GM20000 (cell line): ENCODE results near the gene PNMA8A.
A peak's percentile ranks its signal among the peaks of the same experiment; 100 is the strongest.

ENCODE experiments used
- DNase-seq: peaks from one replicate; pipeline ENCODE4 v3.0.0; 2012; ENCODE audit warnings: low spot score
- TF ChIP-seq, protein P1 (sequence below): IDR thresholded peaks from 2 replicates; pipeline ENCODE4 v1.5.1; 2012; ENCODE audit warnings: mild to moderate bottlenecking, control low read depth; ENCODE audit errors: extremely low read depth, missing control alignments

PNMA8A gene

DNA sequence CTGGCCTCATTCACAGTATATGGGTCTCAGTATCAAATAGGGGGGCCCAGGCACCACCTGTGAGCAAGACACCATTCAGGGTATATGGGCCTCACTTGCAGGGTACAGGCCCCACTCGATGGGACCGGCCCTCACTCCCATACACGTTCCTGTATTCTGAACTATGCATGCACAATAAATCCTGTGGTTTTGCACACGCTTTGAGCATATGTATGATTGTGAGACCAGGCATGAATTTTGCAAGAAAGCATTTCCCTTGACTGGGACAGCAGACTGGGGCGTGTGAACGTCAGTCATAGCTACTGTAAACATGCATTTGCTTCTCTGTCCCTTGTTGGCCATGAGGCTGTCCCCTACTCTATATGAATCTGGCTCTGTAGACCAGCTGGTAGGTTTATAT is 24.9 kb upstream of the PNMA8A start:
- DNase-seq, result no peak
- TF ChIP-seq, protein P1, sequence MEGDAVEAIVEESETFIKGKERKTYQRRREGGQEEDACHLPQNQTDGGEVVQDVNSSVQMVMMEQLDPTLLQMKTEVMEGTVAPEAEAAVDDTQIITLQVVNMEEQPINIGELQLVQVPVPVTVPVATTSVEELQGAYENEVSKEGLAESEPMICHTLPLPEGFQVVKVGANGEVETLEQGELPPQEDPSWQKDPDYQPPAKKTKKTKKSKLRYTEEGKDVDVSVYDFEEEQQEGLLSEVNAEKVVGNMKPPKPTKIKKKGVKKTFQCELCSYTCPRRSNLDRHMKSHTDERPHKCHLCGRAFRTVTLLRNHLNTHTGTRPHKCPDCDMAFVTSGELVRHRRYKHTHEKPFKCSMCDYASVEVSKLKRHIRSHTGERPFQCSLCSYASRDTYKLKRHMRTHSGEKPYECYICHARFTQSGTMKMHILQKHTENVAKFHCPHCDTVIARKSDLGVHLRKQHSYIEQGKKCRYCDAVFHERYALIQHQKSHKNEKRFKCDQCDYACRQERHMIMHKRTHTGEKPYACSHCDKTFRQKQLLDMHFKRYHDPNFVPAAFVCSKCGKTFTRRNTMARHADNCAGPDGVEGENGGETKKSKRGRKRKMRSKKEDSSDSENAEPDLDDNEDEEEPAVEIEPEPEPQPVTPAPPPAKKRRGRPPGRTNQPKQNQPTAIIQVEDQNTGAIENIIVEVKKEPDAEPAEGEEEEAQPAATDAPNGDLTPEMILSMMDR, result no peak

GRCh38 chr19:46495786-46496099 is 24.4 kb upstream of the PNMA8A start, which contains the start of gene PNMA8B:
Gene PNMA8B (minus strand): TSS chr19:46495867. CDS start chr19:46495465, 402 bp downstream.
- DNase-seq, result peak; percentile 52
- TF ChIP-seq, protein P1, result no peak

DNA sequence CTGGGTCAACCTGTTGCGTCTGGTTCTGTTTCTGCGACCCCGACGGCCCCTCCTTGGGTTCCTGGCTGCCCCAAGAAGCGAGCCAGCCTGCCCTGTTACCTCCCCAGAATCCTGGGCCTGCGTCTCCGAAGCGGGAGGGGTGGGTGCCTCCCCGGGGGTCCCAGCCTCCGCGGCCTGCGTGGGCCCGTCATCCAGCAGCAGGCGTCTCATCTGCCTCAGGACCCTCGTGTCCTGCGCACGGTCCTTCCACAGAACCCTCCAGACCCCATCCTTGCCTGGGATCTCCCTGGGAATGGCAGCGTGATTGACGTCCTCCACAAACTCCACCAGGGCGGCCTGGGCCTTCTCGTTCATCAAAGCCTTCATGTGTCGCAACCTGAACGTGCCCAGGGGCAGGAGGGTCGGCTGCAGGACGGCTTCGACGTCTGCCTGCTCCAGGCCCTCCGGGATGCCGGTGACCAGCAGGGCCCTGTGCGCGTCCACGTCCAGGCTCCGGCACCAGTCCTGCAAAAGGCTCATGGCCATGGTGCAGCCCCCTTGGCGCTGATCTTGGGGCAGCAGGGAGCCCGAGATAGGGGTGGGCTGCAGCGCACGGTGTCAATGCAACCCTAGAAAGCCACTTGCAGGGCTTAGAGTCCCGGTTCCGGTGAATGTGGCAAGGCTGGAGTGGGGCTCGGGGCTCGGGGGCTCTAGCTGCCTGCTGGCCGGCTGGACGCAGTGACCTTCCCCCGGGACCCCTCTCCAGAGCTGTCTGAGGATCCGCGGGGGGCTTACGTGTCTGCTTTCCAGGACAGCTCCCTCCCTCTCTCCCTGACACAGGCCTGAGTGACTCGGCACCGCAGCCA is 23.8 kb upstream of the PNMA8A start:
- no peak for DNase-seq
- TF ChIP-seq, protein P1, result no peak

DNA sequence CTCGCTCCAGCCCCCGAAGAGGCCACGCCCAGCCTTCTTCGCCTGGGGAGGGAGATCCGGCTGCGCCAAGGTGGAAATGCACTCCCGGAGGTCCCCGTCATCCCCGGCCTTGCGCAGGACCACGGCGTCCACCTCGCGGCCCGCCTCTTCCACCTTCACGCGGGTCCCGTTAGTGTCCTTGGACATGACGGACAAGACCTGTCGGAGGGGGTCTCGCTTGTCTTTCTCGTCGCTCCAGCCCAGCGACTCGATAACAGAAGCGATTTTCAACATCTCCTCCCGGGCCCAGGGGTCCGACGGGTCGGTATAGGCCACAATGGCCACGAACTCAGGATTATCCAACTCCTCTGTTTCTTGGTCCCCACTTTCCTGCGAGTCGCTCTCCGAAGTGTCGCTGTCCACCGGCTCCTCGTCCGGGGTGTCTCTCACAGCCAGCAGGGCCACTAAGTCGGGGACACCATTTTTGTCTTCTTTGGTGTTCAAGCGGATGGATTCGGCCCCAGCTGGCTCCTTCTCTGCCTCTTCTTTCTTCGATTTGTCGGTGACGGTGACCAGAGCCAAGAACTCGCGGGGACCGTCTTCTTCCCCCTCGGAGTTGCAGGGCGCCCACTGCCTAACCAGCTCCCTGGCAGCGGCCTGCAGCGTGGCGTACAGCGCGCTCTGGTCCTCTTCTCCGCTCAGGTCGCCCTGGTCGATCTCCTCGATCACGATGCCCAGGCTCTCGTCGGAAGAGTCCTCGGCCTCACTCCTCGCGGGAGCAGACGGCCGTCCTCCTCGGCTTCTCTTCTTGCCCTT is 23.0 kb upstream of the PNMA8A start:
- DNase-seq, result peak; percentile 39
- TF ChIP-seq, protein P1, result no peak

DNA sequence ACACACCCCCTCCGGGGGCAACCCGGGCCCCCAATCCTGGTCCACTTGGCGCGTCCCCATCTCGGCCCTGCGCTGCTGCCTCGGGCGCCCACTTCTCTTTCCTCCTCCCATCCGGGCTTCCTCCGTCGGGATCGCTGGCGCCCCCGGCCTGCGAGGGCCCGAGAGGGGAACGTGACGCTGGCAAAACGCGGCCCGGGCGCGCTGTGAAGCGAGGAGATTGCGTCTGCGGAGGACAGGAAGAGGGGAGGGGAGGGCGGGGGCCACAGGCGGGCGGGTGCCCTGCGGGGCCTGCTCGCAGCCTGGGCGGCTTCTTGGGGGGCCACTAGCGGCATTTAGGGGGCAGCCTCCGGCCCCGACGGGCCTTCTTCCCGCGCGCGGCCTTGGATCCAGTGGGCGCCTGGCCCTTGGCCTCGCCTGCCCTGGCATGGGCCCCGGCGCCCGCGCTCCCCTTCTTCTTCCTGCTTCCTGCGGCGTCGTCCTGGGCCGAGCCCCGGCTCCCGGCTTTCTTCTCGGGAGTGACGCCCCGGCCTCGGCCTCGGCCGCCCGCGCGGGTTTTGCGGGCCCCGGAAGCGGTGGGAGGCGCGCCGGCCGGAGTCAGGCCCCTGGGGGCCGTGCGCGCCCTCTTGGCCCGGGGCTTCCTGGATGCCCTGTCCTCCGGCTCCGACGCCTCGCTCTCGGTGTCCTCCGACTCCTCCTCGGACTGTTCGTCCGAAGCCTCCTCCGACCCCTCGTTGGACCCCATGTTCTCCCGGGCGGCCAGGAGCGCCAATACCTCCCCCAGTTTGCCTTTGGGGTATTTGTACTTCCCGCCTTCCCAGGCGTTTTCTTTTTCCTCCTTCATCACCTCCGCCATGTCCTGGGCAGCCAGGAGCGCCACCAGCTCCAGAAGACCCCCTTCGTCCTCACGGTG is 22.1 kb upstream of the PNMA8A start:
- DNase-seq, result no peak
- TF ChIP-seq, protein P1, result no peak

DNA sequence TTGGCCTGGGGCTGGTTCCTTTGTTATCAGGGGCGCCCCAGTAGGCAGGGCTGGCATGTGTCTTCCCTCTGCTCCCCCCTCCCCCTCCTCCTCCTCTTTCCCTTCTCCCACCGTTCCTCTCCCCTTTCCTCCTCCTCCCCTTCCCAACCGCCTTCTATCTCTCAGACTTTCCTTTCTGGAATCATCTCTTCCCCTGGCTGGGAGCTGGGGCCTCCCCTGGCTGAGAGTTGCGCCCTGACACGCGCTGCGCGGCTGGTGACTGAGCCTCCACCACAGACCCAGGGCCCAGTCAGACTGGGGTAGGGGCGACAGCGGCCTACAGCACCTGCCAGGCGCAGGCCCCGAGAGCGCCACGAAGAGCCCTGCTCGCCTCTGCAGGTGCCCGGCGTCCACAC is 21.5 kb upstream of the PNMA8A start:
- no peak for DNase-seq
- TF ChIP-seq, protein P1, result no peak
